Raji (cell line): ENCODE data around the gene OGFR.

ENCODE experiments used
- POLR2A ChIP-seq: IDR thresholded peaks from 2 replicates; pipeline ENCODE4 v1.6.1; 2011; ENCODE audit warnings: low read depth, low read length, control low read depth; ENCODE audit not compliant: insufficient read depth

The OGFR gene

GRCh38 chr20:62800314-62801259 lies 4.0 kb upstream of the OGFR start:
- TF ChIP-seq POLR2A, result no peak; the same call in 1 of the 2 replicates

DNA sequence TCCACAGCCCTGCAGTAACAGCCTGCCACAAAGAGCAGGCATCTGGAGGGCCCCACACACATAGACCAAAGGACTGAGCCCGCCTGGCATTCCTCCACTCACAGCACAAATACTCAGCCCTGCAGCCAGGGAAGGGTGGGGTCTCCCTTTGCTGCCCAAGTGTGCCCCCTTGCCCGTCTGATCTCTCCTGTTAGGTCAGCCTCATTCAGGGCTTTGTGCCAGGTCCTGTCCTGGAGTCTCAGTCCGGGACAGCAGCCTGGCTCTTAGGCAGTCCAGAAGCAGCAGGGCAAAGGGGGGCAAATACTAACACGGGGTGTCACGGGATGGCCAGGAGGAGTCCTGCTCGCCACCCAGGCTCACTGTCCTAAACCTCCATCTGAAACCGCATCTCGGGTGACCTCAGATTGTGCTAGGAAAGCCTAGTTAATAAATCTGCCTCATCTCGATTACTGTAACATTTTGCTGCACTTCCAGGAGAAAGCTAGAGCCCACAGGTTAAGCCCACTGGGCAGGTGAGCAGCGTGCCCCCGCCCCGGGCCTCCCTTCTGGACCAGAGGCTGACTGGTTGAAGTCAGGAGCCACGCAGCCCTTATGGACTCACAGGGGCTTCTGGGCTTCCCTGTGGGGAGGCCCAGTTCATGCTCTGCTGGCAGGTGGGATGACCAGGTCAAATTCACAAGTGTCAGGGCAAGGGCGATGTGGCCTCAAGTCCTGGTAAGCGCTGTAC lies 3.2 kb upstream of the OGFR start:
- TF ChIP-seq POLR2A, result no peak

DNA sequence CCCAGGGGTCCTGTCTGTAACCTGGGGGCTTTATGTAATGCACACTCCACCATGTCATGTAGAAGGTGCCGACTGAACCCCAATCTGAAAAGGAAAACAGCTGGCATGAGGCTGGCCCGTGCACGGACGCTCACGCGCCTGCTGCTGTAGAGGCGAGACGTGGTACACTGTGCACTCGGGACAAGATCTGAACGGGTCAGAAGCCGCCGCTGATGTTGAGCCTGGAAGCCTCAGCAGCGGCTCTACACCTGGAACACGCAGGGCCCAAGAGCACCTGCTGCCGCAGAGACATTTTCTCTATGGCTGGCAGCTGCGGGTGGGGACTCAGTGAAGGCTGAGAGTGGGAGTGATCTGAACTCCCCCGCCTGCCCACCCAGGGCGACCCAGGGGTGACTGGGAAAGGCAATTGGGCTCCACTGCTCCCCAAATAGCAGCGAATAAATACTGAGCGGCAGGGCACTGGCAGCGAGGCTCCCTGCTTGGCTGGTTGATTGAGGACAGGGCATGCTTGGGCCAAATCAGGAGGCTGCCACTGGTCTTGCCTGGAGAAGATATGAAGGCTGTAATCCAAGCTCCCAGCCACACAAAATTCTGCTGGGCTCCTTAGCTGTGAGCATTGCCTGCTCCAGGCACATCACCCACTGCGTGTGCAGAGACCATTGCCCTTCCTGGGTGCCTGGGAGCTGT lies 2.5 kb upstream of the OGFR start:
- no peak for TF ChIP-seq POLR2A

GRCh38 chr20:62804021-62804626 lies 511 bp upstream of the OGFR start:
- TF ChIP-seq POLR2A, result no peak

DNA sequence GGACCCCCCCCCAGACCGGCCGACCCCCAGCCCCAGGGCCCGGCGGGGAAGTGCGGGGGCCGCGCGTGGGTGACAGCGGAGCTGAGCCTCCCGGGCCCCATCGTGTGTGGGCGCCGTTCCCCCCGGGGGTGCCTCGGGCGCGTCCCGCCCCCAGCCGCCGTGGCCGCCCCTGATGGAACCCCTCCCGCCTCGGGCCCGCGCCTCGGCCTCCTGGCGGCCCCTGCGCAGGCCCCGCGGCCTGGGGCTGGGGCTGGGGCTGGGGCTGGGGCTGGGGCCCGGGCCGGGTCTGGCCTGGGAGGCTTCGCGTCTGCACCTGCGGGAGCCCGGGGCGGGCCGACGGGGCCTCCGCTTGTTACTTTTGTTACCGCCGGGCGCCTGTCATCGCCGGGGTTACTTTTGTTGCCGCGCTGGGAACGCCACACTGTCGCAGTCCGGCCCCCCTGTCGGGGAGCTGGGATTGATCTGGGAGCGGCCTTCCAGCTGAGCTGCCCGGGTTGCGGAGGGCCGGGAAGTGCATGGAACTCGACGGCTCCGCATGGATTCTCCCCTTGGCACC lies 598 bp downstream of the OGFR start:
- no peak for TF ChIP-seq POLR2A

- no peak for TF ChIP-seq POLR2A
These were observed 1.2 kb downstream of the OGFR start for GRCh38 chr20:62805711-62806382.

GRCh38 chr20:62806383-62807050 lies 1.9 kb downstream of the OGFR start:
- TF ChIP-seq POLR2A, result no peak

- no peak for TF ChIP-seq POLR2A
These were observed 3.0 kb downstream of the OGFR start for GRCh38 chr20:62807444-62808210.

DNA sequence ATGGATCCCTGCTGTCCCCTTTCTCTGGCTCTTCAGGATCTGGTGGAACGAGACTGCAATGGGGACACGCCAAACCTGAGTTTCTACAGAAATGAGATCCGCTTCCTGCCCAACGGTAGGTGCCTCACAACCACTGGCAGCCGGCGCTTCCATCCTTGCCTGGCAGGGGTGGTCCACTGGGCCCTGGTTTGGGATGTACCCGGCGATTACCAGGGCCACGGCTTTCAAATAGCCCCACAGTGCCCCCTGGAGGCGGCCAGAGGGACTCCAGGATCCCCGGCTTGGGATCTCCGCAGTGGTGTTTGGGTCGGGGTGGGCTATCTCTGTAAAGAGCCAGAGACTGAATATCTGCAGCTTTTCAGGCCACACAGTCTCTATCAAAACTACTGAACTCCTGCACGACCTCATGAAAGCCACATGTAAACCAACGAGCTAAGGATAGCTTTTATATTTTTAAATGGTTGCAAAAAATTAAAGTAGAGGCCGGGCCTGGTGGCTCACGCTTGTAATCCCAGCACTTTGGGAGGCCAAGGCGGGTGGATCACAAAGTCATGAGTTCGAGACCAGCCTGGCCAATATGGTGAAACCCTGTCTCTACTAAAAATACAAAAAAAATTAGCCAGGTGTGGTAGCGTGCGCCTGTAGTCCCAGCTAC lies 3.7 kb downstream of the OGFR start:
- no peak for TF ChIP-seq POLR2A

- TF ChIP-seq POLR2A, result no peak
These were observed 5.1 kb downstream of the OGFR start for GRCh38 chr20:62809530-62810428.

DNA sequence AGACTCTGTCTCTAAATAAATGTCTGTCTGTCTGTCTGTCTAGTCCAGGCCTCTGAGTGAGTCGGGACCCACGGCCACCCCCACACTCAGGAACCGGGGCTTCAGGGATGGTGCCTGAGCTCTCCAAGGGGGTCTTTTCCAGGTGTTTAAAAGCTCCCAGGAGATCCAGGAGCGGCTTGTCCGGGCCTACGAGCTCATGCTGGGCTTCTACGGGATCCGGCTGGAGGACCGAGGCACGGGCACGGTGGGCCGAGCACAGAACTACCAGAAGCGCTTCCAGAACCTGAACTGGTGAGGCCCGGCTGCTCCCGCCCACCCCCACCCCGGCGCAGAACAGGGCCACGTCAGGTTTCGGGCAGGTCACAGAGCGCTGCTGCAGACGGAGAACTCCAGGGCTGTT lies 6.7 kb downstream of the OGFR start:
- TF ChIP-seq POLR2A, result no peak

DNA sequence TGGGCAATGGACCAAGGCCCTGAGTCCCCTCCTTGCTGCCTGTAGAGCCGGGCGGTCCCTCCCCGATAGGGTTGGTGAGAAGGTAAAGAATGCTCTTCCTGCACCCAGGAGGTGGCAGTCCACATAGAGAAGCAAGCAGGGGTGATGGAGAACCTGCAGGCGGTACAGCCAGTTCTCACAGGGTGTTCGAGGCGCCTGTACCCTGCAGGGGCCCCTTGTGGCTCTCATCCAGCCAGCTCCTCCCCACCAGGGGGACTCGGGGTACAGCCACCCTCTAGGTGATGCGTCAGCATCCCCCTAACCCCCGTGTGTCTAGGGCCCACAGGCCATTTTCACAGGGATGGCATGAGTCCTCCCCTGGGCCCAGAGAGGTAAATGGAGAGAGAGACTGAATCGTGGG lies 7.1 kb downstream of the OGFR start:
- TF ChIP-seq POLR2A, result no peak
